A549 (cell line): ENCODE data around the gene LRATD1. TPM values are rescaled to one million over a fixed set of nuclear protein-coding genes. Genes with fewer than 3 reads are reported as not detected.

Experiments used
- ATAC-seq, 2 experiments: fragments of 200-7000 bp in 1 of 2; fragments of >200 bp in 1 of 2; cut with Nextera tagmentation in 1 of 2; cut with Tn5 transposase in 1 of 2; 3 replicates each; pipeline versions ENCODE4 v1.8.0 to v1.9.1; 2018 to 2020; ENCODE audit warnings: mild to moderate bottlenecking in 1 of 2, moderate library complexity in 1 of 2
- CTCF ChIA-PET: fragments of 300-600 bp; sonication (Branson Sonifier 250); formaldehyde crosslinking; extraction: SDS; loops from one replicate; lab custom pipeline; 2021; ENCODE audit warnings: antibody characterized with exemption, inconsistent platforms; lab: Yijun Ruan, JAX
- POLR2A ChIA-PET: fragments of 350-600 bp; formaldehyde crosslinking; extraction: SDS; loops from one replicate; lab custom pipeline; 2021; ENCODE audit warnings: antibody characterized with exemption, inconsistent platforms; lab: Yijun Ruan, JAX
- DNase-seq, 2 experiments: peaks; one replicate each; pipeline versions ENCODE4 v3.0.0 to v3.0.0-alpha.2; 2011 to 2016; ENCODE audit warnings: low read depth in 1 of 2, low spot score in 1 of 2
- FAIRE-seq: peaks from 2 replicates; lab custom pipeline; 2011; peaks lifted over from hg19 to GRCh38; lab: Jason Lieb, UNC
- H3K27ac ChIP-seq, 2 experiments: fragments of >200 bp; sonication (Bioruptor Twin); formaldehyde crosslinking; 3 replicates each; pipeline ENCODE4 v1.5.1; 2016 to 2017
- H3K4me1 ChIP-seq: fragments of >200 bp; sonication (Bioruptor Twin); formaldehyde crosslinking; 3 replicates; pipeline ENCODE4 v1.6.1; 2016
- H3K4me2 ChIP-seq: fragments of >200 bp; sonication (Bioruptor Twin); formaldehyde crosslinking; 3 replicates; pipeline ENCODE4 v1.6.1; 2016
- H3K4me3 ChIP-seq: fragments of >200 bp; sonication (Bioruptor Twin); formaldehyde crosslinking; 3 replicates; pipeline ENCODE4 v1.5.1; 2016
- H3K9me3 ChIP-seq: fragments of >200 bp; sonication (Bioruptor Twin); formaldehyde crosslinking; 3 replicates; pipeline ENCODE4 v1.6.1; 2016
- BHLHE40 ChIP-seq: IDR thresholded peaks from 2 replicates; pipeline ENCODE4 v1.6.1; 2012; ENCODE audit warnings: low read depth, low read length, inconsistent platforms
- CBX2 ChIP-seq: fragments of 200-600 bp; sonication (generic); IDR thresholded peaks from 2 replicates; pipeline ENCODE4 v1.6.1; 2016; ENCODE audit warnings: low read depth, mild to moderate bottlenecking, borderline replicate concordance
- CBX8 ChIP-seq: fragments of 200-600 bp; sonication (generic); IDR thresholded peaks from 2 replicates; pipeline ENCODE4 v1.6.1; 2016
- CHD2 ChIP-seq: fragments of 150-350 bp; IDR thresholded peaks from 2 replicates; pipeline ENCODE4 v1.6.1; 2014; ENCODE audit warnings: low read length; ENCODE audit not compliant: partially characterized antibody
- CHD4 ChIP-seq: fragments of 200-600 bp; sonication (generic); IDR thresholded peaks from 2 replicates; pipeline ENCODE4 v1.6.1; 2016; ENCODE audit warnings: antibody characterized with exemption, mild to moderate bottlenecking, borderline replicate concordance
- ESRRA ChIP-seq: fragments of 150-350 bp; IDR thresholded peaks from 2 replicates; pipeline ENCODE4 v1.6.1; 2014; ENCODE audit warnings: mild to moderate bottlenecking, low read length, borderline replicate concordance
- FOSB ChIP-seq: fragments of 250-450 bp; sonication (Bioruptor Pico); IDR thresholded peaks from 2 replicates; pipeline ENCODE4 v1.5.0; 2020; ENCODE audit warnings: mild to moderate bottlenecking, moderate library complexity
- FOXS1 ChIP-seq: fragments of 250-450 bp; sonication (Bioruptor Pico); IDR thresholded peaks from 2 replicates; pipeline ENCODE4 v1.5.0; 2020; ENCODE audit warnings: mild to moderate bottlenecking, moderate library complexity
- HOXB13 ChIP-seq: fragments of 250-450 bp; sonication (Bioruptor Pico); IDR thresholded peaks from 2 replicates; pipeline ENCODE4 v1.5.0; 2020; ENCODE audit warnings: low read depth, mild to moderate bottlenecking, moderate library complexity
- HOXB5 ChIP-seq: fragments of 250-450 bp; sonication (Bioruptor Pico); IDR thresholded peaks from 2 replicates; pipeline ENCODE4 v1.5.0; 2020; ENCODE audit warnings: mild to moderate bottlenecking, moderate library complexity
- KDM1A ChIP-seq: fragments of 200-600 bp; sonication (generic); IDR thresholded peaks from 2 replicates; pipeline ENCODE4 v1.6.1; 2016; ENCODE audit warnings: low read depth, mild to moderate bottlenecking
- MYC ChIP-seq: IDR thresholded peaks from 2 replicates; pipeline ENCODE4 v1.6.1; 2012; ENCODE audit warnings: mild to moderate bottlenecking, inconsistent platforms, low read length, improper control_type of control experiment, borderline replicate concordance
- NR3C1 ChIP-seq: fragments of >200 bp; sonication (Bioruptor Twin); formaldehyde crosslinking; IDR thresholded peaks from 3 replicates; pipeline ENCODE4 v1.6.1; 2017
- RAD21 ChIP-seq, 2 experiments: fragments of >200 bp in 1 of 2; sonication (Bioruptor Twin) in 1 of 2; formaldehyde crosslinking in 1 of 2; IDR thresholded peaks in 1 of 2; conservative IDR thresholded peaks in 1 of 2; 2 replicates in 1 of 2; 3 replicates in 1 of 2; pipeline ENCODE4 v1.6.1; 2012 to 2018; ENCODE audit warnings: inconsistent platforms in 1 of 2
- RCOR1 ChIP-seq: fragments of 150-350 bp; IDR thresholded peaks from 2 replicates; pipeline ENCODE4 v1.6.1; 2014; ENCODE audit warnings: antibody characterized with exemption, low read length, low read depth
- RFX5 ChIP-seq: fragments of 450-650 bp; IDR thresholded peaks from 2 replicates; pipeline ENCODE4 v1.7.1; 2014; ENCODE audit warnings: antibody characterized with exemption, mild to moderate bottlenecking, moderate library complexity
- RNF2 ChIP-seq: fragments of 200-600 bp; sonication (generic); IDR thresholded peaks from 2 replicates; pipeline ENCODE4 v1.6.1; 2016; ENCODE audit warnings: low read depth, mild to moderate bottlenecking, antibody characterized with exemption, moderate library complexity, borderline replicate concordance
- SMC3 ChIP-seq: fragments of >200 bp; sonication (Bioruptor Twin); formaldehyde crosslinking; IDR thresholded peaks from 3 replicates; pipeline ENCODE4 v1.6.1; 2018; ENCODE audit warnings: inconsistent platforms
- TFCP2L1 ChIP-seq: fragments of 250-450 bp; sonication (Bioruptor Pico); IDR thresholded peaks from 2 replicates; pipeline ENCODE4 v1.5.0; 2021; ENCODE audit warnings: mild to moderate bottlenecking
- TP53 ChIP-seq: fragments of 250-450 bp; sonication (Bioruptor Pico); IDR thresholded peaks from 2 replicates; pipeline ENCODE4 v1.5.0; 2021; ENCODE audit warnings: mild to moderate bottlenecking, moderate library complexity
- ZSCAN20 ChIP-seq: fragments of 250-450 bp; sonication (Bioruptor Pico); IDR thresholded peaks from 2 replicates; pipeline ENCODE4 v1.8.0; 2022; ENCODE audit warnings: mild to moderate bottlenecking, moderate library complexity
- WGBS: methylation state at CpG from one replicate; pipeline ENCODE4 v1.1.6; 2017; ENCODE audit errors: missing lambda C conversion rate; 5-methylcytosine and 5-hydroxymethylcytosine counted together
- polyA plus RNA-seq, 4 experiments: library from polyadenylated mRNA; depleted of rRNA in 3 of 4; stranded (reverse); fragments of >200 nt; fragmentation: RNase III in 1 of 4; extraction: RNeasy Plus Mini Kit Qiagen cat#74134 plus additional on column Dnase treatment in 1 of 4; gene quantifications; 2 replicates in 3 of 4; 3 replicates in 1 of 4; pipeline ENCODE4 v1.2.3, GENCODE V29; 2011 to 2017
- TF ChIP-seq, protein P1 (sequence below): fragments of >200 bp; sonication (Bioruptor Twin); formaldehyde crosslinking; IDR thresholded peaks from 3 replicates; pipeline ENCODE4 v1.5.1; 2016
- TF ChIP-seq, protein P2 (sequence below): fragments of 150-350 bp; IDR thresholded peaks from 2 replicates; pipeline ENCODE4 v1.6.1; 2014; ENCODE audit warnings: low read depth, mild to moderate bottlenecking, low read length
- TF ChIP-seq, protein P3 (sequence below): fragments of >200 bp; sonication (Bioruptor Twin); formaldehyde crosslinking; IDR thresholded peaks from 2 replicates; pipeline ENCODE4 v1.6.1; 2016
- TF ChIP-seq, protein P4 (sequence below): IDR thresholded peaks from 2 replicates; pipeline ENCODE4 v1.6.1; 2012
- TF ChIP-seq, protein P5 (sequence below): IDR thresholded peaks from 2 replicates; pipeline ENCODE4 v1.6.1; 2012

The LRATD1 gene
- polyA plus RNA-seq, 2 of the 4 experiments (the other 2 are of a cell fraction), result 0.05 TPM; not detected in 1

DNA sequence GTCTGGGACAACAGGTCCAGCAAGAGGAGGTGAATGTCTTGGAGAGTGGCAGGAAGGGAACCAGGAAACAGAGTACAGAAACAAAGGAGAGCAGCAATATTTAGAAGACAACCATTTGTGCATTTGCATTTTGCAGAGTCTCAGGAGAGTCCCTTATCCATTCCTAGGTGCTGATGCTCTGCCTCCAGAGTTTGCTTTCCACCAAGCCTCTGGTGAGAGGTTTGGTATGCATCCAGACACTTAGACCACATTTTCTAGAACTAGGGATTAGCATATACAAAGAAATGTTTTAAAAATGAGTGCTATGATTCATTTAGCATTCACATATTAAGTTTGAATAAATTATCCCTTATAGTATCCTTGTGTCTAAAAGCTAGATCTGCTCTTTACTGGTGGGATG, 18.5 kb upstream of the LRATD1 start (continued):
- TF ChIP-seq CHD4 (no peak), TP53 (no peak)

DNA sequence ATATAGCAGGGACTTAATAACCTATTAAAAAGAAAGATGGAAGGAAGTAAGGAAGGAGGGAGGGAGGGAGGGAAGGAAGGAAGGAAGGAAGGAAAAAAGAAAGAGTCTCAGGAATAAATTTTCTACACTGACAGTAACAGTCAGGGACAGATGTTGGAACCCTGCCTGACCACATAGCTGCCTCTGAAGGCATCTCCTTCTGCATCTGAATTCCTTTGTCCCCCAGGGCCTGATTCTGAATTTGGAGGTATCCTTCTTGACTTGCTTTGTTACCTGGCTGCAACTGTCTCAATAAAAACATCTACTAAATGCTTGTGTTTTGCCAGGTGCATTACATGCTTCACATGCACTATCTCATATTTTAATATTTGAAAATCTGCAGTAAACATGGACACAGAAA, 17.4 kb upstream of the LRATD1 start:
- Histone ChIP-seq H3K4me3 (no peak overlapping the region), H3K9me3 (no peaks in the 10 kb centered on the region), H3K27ac (no peak overlapping the region), H3K4me2 (no peak overlapping the region), H3K4me1 (no peaks in the 10 kb centered on the region)
- CTCF ChIA-PET, result no interaction called here
- FAIRE-seq (no peak), DNase-seq (no peak), ATAC-seq (no peak)
- POLR2A ChIA-PET, result no interaction called here
- TF ChIP-seq, protein P1, sequence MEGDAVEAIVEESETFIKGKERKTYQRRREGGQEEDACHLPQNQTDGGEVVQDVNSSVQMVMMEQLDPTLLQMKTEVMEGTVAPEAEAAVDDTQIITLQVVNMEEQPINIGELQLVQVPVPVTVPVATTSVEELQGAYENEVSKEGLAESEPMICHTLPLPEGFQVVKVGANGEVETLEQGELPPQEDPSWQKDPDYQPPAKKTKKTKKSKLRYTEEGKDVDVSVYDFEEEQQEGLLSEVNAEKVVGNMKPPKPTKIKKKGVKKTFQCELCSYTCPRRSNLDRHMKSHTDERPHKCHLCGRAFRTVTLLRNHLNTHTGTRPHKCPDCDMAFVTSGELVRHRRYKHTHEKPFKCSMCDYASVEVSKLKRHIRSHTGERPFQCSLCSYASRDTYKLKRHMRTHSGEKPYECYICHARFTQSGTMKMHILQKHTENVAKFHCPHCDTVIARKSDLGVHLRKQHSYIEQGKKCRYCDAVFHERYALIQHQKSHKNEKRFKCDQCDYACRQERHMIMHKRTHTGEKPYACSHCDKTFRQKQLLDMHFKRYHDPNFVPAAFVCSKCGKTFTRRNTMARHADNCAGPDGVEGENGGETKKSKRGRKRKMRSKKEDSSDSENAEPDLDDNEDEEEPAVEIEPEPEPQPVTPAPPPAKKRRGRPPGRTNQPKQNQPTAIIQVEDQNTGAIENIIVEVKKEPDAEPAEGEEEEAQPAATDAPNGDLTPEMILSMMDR, result no peak
- no peak for TF ChIP-seq HOXB5 (CRISPR knock-in tag)
- TF ChIP-seq, protein P2, sequence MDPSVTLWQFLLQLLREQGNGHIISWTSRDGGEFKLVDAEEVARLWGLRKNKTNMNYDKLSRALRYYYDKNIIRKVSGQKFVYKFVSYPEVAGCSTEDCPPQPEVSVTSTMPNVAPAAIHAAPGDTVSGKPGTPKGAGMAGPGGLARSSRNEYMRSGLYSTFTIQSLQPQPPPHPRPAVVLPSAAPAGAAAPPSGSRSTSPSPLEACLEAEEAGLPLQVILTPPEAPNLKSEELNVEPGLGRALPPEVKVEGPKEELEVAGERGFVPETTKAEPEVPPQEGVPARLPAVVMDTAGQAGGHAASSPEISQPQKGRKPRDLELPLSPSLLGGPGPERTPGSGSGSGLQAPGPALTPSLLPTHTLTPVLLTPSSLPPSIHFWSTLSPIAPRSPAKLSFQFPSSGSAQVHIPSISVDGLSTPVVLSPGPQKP, result no peak
- no peak for TF ChIP-seq FOXS1 (CRISPR knock-in tag)
- no peak for TF ChIP-seq TFCP2L1
- TF ChIP-seq CHD2, result no peak
- TF ChIP-seq MYC, result no peak
- TF ChIP-seq RNF2, result no peak
- no peak for TF ChIP-seq SMC3
- TF ChIP-seq, protein P3, sequence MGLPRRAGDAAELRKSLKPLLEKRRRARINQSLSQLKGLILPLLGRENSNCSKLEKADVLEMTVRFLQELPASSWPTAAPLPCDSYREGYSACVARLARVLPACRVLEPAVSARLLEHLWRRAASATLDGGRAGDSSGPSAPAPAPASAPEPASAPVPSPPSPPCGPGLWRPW, result no peak
- no peak for TF ChIP-seq NR3C1
- TF ChIP-seq BHLHE40, result no peak

DNA sequence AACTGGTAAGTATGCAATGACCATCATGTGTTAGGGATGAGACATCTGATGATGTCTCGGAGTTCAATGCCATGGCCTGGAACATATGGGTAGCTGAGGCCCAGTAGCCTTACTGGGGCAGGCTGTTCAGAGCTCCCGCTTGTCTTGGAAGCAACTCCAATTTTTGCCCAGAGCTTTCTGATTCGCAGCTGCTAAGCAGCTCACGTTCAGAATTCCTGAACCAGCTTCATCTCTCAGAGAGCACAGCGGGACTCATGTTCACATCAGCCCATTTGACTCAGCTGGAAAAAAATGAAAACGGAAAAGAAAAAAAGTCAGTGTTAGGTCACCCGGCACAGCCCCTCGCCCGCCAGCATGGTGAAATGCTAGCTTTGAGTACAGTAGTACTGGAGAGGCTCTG, 16.8 kb upstream of the LRATD1 start:
- no peak for ATAC-seq
- H3K4me2 ChIP-seq, result no peak overlapping the region
- TF ChIP-seq, protein P3, result no peak
- no peak for TF ChIP-seq ESRRA
- no peak for TF ChIP-seq HOXB13 (CRISPR knock-in tag)
- no peak for TF ChIP-seq RFX5
- TF ChIP-seq FOSB (CRISPR knock-in tag), result no peak
- TF ChIP-seq CBX8, result no peak
- TF ChIP-seq CHD2, result no peak
- TF ChIP-seq, protein P4, sequence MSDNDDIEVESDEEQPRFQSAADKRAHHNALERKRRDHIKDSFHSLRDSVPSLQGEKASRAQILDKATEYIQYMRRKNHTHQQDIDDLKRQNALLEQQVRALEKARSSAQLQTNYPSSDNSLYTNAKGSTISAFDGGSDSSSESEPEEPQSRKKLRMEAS, result no peak
- no peak for TF ChIP-seq RAD21 (conservative IDR thresholded peaks at IDR 0.05 in 1 of 2, IDR thresholded peaks at IDR 0.05 in 1 of 2)
- TF ChIP-seq, protein P1, result no peak
- TF ChIP-seq CBX2, result no peak
- no peak for TF ChIP-seq ZSCAN20
- TF ChIP-seq KDM1A, result no peak
- TF ChIP-seq, protein P5, sequence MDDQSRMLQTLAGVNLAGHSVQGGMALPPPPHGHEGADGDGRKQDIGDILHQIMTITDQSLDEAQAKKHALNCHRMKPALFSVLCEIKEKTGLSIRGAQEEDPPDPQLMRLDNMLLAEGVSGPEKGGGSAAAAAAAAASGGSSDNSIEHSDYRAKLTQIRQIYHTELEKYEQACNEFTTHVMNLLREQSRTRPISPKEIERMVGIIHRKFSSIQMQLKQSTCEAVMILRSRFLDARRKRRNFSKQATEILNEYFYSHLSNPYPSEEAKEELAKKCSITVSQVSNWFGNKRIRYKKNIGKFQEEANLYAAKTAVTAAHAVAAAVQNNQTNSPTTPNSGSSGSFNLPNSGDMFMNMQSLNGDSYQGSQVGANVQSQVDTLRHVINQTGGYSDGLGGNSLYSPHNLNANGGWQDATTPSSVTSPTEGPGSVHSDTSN, result no peak
- no peak for TF ChIP-seq TFCP2L1
- no peak for TF ChIP-seq RCOR1
- TF ChIP-seq BHLHE40, result no peak
- TF ChIP-seq, all 56 proteins: peak for 0
- CTCF ChIA-PET, result interaction anchor here (0.7 kb wide), 1 partner anchor 19 kb away, joined by 4 read pairs; no protein-coding TSS in a partner anchor
- H3K4me1 ChIP-seq, result no peaks in the 10 kb centered on the region
- no peak for DNase-seq
- WGBS, result 14% methylated on average over 9 of the region's 9 CpGs
- H3K27ac ChIP-seq, result no peak overlapping the region
- POLR2A ChIA-PET, result no interaction called here
- no peak for FAIRE-seq
- no peaks in the 10 kb centered on the region for H3K9me3 ChIP-seq
- H3K4me3 ChIP-seq, result no peak overlapping the region
